Measurements from ENCODE around the gene ROS1. TPM values are rescaled to one million over a fixed set of nuclear protein-coding genes. Genes with fewer than 3 reads are reported as not detected.
A peak's percentile ranks its signal among the peaks of the same experiment; 100 is the strongest.
"Not testable (repeated sequence)": the region's sequence is repeated elsewhere in the genome, so short reads cannot be mapped to it uniquely, and the experiment has no call there.

Gene ROS1
- total RNA-seq, 2 experiments from 2014 or later, result not detected

DNA sequence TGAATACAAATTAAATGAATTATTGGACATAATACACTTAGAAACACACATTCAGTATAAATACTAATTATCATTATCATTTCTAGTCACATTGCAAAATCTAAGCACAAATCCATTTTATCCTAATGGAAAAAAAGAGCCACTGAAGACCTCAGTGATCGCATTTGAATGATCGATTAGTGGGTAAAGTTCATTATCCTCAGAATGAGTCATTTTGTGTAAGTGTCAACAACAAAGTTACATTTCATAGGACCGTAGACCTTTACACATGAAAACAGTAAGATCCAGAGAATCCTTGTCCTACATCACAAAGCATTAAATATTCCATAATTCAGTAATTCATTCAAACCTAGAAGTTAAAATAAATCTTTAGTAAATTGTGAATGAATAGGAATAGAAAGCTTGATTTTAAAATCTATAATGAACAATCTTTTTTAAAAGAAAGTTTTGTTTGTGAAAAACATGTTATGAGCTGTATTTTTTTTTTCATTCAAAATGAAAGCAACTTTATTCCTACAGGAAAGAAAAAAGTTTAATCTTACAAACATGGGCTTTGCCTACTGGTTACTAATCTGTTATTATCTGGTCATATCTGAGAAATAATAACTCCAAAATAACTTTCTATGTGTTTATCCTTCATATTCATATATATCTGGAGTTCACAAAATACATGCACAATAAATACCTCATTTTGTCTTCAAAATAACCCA, 33.7 kb downstream of the ROS1 start:
- no peaks in the 10 kb centered on the region for H3K4me1 Mint-ChIP-seq

DNA sequence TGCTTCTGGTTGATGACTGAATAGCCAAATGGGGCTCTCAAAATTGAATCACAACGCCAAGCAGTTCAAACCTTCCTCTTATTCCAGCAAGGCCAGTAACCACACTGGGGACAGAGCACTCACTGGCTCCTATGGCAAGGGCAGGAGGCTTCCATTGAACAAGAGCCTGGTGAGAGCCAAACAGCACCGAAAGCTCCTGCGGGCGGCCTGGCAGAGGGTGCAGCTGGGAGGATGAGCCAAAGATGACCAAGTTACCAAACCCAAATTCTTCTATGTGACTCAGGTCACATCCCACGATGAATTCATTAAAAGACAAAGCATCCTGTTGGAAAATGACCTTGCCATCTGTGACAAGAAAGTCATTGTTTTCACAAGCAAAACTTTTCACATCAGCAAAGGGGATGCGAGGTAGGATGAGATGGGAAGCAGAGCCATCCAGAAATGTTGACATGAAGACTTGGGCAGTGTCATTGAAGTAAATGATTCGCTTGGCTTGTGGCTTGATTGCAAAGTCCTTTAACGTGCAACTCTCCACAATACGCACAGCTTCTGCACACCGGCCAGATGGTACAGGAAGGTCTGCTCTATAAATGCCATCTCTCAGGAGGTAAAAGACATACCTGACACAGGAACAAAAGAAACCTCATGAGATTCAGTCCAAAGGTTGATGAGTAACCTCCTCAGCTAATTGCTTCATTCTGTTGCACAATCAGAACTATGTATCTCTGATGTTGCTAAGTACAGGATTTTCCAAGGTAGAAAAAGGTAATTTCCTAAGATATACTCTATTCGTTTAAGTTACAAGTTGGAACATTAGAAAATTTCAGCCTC, 36.3 kb downstream of the ROS1 start:
- CTCF ChIA-PET, result no interaction called here
- Mint-ChIP-seq H3K27me3 (peaks cover 8% of the 10 kb centered on the region), H3K9me3 (no peaks in the 10 kb centered on the region), H3K4me1 (no peaks in the 10 kb centered on the region), H3K36me3 (ENCODE audit: low read depth) (no peaks in the 10 kb centered on the region), H3K27ac (no peak overlapping the region), H3K4me3 (no peak overlapping the region)
- POLR2A ChIA-PET, result no interaction called here
- no peak for DNase-seq

More for the DNA sequence above, 33.7 kb downstream of the ROS1 start:
- H3K27me3 Mint-ChIP-seq, result peaks cover 9% of the 10 kb centered on the region
- no peak for DNase-seq
- POLR2A ChIA-PET, result no interaction called here
- no peaks in the 10 kb centered on the region for H3K36me3 Mint-ChIP-seq (ENCODE audit: low read depth)
- H3K4me3 Mint-ChIP-seq, result no peak overlapping the region
- CTCF ChIA-PET, result no interaction called here
- no peaks in the 10 kb centered on the region for H3K9me3 Mint-ChIP-seq
- H3K27ac Mint-ChIP-seq, result no peak overlapping the region

DNA sequence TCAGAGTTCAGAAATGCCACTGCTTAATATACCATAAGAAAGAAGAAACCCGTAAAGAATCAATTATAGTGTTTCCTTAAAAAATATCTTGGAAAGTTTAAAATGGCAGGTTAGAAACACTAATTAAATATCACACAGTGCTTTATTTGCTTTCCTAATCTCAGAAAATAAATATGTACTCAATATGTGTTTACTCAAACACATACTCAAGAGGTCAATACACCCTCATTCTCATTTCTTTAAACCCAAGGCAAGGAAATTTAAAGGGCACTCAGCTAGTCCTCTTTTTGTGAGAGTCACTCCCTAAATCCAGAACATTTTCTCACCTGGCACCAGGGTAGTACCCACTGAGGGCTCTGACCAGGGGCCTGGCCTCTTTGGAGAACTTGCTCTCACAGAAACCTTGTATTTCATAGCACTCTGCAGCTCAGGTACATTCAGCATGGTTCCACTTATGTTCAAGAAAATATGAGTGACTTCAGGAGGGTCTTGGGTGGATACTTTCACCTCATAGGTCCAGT, 38.2 kb downstream of the ROS1 start:
- no peak overlapping the region for H3K4me3 Mint-ChIP-seq
- H3K4me1 Mint-ChIP-seq, result no peaks in the 10 kb centered on the region
- no peak overlapping the region for H3K27ac Mint-ChIP-seq
- POLR2A ChIA-PET, result no interaction called here
- no peaks in the 10 kb centered on the region for H3K9me3 Mint-ChIP-seq
- H3K27me3 Mint-ChIP-seq, result peaks cover 5% of the 10 kb centered on the region
- DNase-seq, result no peak
- CTCF ChIA-PET, result no interaction called here
- H3K36me3 Mint-ChIP-seq (ENCODE audit: low read depth), result no peaks in the 10 kb centered on the region

DNA sequence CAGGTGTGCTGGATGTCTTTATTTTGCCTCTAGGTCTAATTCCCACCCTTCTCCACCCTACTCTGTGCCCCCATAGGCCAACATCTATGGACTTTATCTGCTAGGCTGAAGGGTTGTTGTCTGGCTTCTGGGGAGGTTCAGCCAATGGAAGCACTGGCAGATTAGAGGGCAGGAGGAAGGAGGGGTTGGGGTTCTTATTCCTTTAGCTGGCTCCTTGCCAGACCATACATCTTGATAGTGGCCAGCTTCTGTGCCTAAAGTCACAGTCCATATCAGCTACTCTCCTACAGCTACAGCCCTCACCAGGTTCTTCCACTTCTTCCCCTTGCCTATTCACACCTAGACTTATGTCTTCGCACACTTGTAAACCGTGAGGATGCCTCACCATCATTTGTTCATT, 41.1 kb downstream of the ROS1 start:
- ChIA-PET POLR2A (no interaction called here), CTCF (no interaction called here)
- no peak for DNase-seq
- H3K4me1 Mint-ChIP-seq, result no peaks in the 10 kb centered on the region
- H3K27ac Mint-ChIP-seq, result no peak overlapping the region
- H3K27me3 Mint-ChIP-seq, result peaks cover 6% of the 10 kb centered on the region
- H3K36me3 Mint-ChIP-seq (ENCODE audit: low read depth), result no peaks in the 10 kb centered on the region
- H3K4me3 Mint-ChIP-seq, result no peak overlapping the region
- H3K9me3 Mint-ChIP-seq, result no peaks in the 10 kb centered on the region

DNA sequence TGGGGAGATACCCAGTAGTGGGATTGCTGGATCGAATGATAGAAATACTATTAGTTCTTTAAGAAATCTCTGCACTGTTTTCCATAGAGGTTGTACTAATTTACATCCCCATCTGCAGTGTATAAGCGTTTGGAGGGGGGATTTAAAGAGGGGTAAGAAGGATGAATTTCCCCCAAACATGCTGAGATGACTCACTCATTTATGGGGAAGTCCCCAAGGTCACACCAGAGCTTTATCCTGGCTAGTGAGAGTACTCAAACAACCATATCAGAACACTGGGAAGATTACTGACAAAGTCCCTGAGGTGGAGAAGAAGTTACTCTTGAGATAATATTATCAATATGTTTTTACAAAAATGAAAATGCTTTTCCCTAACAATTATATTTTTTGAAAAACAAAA, 44.0 kb downstream of the ROS1 start:
- H3K27ac Mint-ChIP-seq, result no peak overlapping the region
- CTCF ChIA-PET, result no interaction called here
- POLR2A ChIA-PET, result no interaction called here
- no peaks in the 10 kb centered on the region for H3K4me1 Mint-ChIP-seq
- H3K4me3 Mint-ChIP-seq, result no peak overlapping the region
- H3K36me3 Mint-ChIP-seq (ENCODE audit: low read depth), result no peaks in the 10 kb centered on the region
- H3K27me3 Mint-ChIP-seq, result peaks cover 9% of the 10 kb centered on the region
- H3K9me3 Mint-ChIP-seq, result no peaks in the 10 kb centered on the region
- no peak for DNase-seq

DNA sequence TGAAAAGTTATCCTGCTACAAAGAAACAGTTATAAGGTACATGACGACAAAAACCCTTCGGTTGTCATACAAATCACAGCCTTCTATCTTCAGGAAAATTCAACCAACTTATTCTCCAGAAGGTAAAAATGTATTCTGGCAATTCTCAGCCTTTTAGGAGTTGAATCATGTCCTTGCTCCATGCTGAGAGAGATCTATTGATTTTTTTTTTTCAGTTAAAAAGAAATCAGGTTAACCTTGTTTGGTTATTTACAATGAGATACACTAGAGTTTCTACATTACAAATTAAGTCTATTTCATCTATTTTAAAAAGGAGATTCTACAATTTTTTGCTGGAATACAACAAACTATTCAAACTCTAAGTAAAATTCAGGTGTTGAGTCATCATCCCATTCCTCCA, 45.4 kb downstream of the ROS1 start:
- POLR2A ChIA-PET, result no interaction called here
- no peaks in the 10 kb centered on the region for H3K36me3 Mint-ChIP-seq (ENCODE audit: low read depth)
- DNase-seq, result no peak
- peaks cover 9% of the 10 kb centered on the region for H3K27me3 Mint-ChIP-seq
- no peaks in the 10 kb centered on the region for H3K9me3 Mint-ChIP-seq
- H3K27ac Mint-ChIP-seq, result no peak overlapping the region
- no peaks in the 10 kb centered on the region for H3K4me1 Mint-ChIP-seq
- no peak overlapping the region for H3K4me3 Mint-ChIP-seq
- CTCF ChIA-PET, result no interaction called here

DNA sequence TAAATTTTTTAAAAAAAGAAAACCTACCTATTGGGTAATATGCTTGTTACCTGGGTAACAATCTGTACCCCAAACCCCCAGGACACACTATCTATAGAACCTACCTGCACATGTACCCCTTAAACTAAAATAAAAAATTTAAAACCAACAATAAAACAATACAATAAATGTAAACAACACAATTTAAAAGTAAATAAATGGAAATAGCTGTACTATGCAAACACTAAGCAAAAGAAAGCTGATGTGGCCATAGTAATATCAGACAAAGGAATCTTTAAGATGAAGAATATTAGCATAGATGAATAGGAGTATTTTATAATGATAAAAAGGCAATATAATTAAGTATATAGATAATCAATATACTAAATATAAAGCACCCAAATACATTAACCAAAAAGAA, 50.3 kb downstream of the ROS1 start:
- no peaks in the 10 kb centered on the region for H3K36me3 Mint-ChIP-seq (ENCODE audit: low read depth)
- CTCF ChIA-PET, result no interaction called here

DNA sequence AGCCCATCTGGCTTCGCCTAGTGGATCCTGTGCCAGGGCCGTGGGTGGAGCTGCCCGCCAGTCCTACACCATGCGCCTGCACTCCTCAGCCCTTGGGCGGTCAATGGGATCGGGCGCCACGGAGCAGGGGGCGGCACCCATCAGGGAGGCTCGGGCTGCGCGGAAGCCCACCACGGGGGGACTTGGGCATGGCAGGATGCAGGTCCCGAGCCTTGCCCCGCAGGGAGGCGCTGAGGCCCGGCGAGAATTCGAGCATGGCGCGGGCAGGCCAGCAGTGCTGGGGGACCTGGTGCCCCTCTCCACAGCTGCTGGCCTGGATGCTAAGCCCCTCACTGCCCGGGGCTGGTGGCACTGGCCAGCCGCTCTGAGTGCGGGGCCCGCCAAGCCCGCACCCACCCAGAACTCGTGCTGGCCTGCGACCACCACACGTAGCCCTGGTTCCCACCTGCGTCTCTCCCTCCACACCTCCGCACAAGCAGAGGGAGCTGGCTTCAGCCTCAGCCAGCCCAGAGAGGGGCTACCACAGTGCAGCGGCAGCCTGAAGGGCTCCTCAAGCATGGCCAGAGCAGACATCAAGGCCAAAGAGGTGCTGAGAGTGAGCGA, 52.4 kb downstream of the ROS1 start:
- H3K27me3 Mint-ChIP-seq, result peaks cover 9% of the 10 kb centered on the region
- H3K4me3 Mint-ChIP-seq, result no peak overlapping the region
- POLR2A ChIA-PET, result no interaction called here
- H3K4me1 Mint-ChIP-seq, result peaks cover 2% of the 10 kb centered on the region
- no peaks in the 10 kb centered on the region for H3K36me3 Mint-ChIP-seq (ENCODE audit: low read depth)
- CTCF ChIA-PET, result no interaction called here
- no peak for DNase-seq
- H3K9me3 Mint-ChIP-seq, result no peaks in the 10 kb centered on the region
- no peak overlapping the region for H3K27ac Mint-ChIP-seq

More for the DNA sequence above, 50.3 kb downstream of the ROS1 start:
- H3K27me3 Mint-ChIP-seq, result peaks cover 11% of the 10 kb centered on the region
- no peak overlapping the region for H3K27ac Mint-ChIP-seq
- peaks cover 2% of the 10 kb centered on the region for H3K4me1 Mint-ChIP-seq
- H3K9me3 Mint-ChIP-seq, result no peaks in the 10 kb centered on the region
- POLR2A ChIA-PET, result no interaction called here
- no peak for DNase-seq
- no peak overlapping the region for H3K4me3 Mint-ChIP-seq

DNA sequence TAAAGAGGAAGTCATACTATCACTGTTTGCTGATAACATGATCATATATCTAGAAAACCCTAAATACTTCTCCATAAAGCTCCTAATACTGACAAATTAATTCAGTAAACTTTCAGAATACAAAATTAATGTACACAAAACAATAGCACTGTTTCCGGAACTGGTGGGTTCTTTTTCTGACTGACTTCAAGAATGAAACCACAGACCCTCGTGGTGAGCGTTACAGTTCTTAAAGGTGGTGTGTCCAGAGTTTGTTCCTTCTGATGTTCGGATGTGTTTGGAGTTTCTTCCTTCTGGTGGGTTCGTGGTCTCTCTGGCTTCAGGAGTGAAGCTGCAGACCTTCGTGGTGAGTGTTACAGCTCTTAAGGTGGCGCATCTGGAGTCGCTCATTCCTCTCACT, 53.5 kb downstream of the ROS1 start:
- peak overlapping the region; percentile 24 for H3K4me3 Mint-ChIP-seq
- H3K27ac Mint-ChIP-seq; H3K36me3 Mint-ChIP-seq (ENCODE audit: low read depth); POLR2A ChIA-PET; H3K9me3 Mint-ChIP-seq; CTCF ChIA-PET; H3K27me3 Mint-ChIP-seq; DNase-seq; H3K4me1 Mint-ChIP-seq: not testable (repeated sequence)

DNA sequence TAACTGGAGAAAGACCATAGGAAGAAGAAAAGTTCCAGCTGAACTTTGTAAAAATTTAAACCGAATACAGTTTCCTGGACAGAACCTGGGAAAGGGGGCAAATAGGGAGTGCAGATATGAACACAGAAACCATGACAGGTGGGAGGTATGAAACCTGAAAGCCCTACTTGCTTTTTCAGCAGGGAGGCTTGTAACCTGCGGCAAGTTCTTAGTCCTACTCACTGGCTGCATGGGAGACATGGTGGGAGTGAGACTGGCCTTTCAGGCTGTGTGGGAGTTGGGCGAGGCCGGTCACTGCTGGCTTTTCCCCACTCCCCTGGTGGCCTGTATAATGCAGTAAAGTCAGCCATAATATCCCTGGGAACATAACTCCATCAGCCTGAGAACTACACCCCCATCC, 54.2 kb downstream of the ROS1 start:
- CTCF ChIA-PET, result no interaction called here
- POLR2A ChIA-PET, result no interaction called here
- Mint-ChIP-seq H3K4me1 (peaks cover 2% of the 10 kb centered on the region), H3K27ac (no peak overlapping the region), H3K27me3 (peaks cover 7% of the 10 kb centered on the region), H3K9me3 (no peaks in the 10 kb centered on the region), H3K4me3 (no peak overlapping the region), H3K36me3 (ENCODE audit: low read depth) (no peaks in the 10 kb centered on the region)
- DNase-seq, result no peak

DNA sequence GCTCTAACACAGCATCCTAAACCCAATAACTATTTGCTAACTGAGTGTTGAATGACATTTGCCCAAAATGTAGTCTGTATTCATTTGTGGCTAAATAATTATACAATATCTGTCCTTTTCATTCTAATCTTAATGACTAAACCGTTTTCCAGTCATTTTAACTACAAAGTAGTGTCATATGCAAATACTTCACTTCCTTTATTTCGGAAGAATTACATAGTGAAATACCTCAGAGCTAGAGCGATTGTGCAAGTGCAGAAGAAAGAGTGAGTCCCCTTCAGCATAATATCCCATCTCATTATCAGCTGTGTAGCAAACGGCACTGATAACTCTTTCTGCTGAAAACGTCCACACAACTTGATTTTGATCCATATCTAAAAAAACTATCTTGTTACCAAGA, 66.2 kb downstream of the ROS1 start:
- ChIA-PET POLR2A (no interaction called here), CTCF (no interaction called here)
- Mint-ChIP-seq H3K4me3 (no peak overlapping the region), H3K27ac (no peak overlapping the region), H3K9me3 (no peaks in the 10 kb centered on the region), H3K36me3 (ENCODE audit: low read depth) (no peaks in the 10 kb centered on the region), H3K4me1 (no peaks in the 10 kb centered on the region), H3K27me3 (no peaks in the 10 kb centered on the region)
- DNase-seq, result no peak

DNA sequence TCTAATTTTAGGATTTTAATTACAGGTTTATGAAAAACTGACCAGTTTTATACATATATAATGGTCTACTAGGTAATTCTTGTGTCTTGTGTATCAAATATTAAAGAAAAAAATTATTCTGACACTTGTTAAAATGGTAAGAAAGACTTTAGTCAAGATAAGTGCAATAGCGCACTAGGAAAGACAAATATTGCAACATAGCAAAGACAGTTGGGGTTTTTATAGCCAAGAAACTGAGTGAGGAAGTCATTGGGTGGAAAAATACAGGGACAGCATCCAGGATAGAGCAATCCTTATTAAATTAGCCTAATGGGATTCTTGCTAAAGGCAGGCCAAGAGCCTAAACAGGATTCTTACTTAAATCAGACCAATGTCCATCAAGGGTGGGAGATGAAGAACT, 71.1 kb downstream of the ROS1 start:
- Mint-ChIP-seq H3K36me3 (ENCODE audit: low read depth) (no peaks in the 10 kb centered on the region), H3K4me1 (no peaks in the 10 kb centered on the region), H3K27me3 (peaks cover 5% of the 10 kb centered on the region), H3K27ac (no peak overlapping the region), H3K9me3 (no peaks in the 10 kb centered on the region), H3K4me3 (no peak overlapping the region)
- ChIA-PET CTCF (no interaction called here), POLR2A (no interaction called here)
- no peak for DNase-seq

DNA sequence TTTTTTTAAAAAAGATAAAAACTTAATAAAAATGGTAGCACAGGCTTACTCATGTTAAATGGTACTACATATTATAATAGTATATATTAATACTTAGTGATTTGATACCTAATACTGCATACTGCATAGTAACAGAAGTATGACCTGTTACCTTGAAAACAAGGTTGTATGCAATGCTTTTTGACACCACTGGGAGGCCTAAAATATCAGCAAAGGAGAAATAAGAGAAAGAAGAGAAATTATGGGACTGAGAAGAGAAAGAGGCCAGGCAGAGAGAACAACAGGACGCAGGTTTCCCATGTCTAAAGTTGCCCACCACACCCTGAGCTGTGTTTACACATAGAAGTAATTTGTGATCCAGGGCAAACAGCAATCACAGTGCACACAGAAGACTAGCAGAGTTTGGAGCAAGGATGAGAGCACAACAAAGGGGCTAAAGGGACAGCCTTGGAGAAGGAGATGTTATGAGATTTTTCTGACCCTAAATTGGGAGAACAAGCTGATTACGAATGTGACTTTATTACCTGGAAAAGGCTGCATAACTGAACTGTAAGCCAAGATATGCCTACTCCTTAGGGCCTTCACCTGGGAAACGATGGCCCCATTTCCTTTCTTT, 73.2 kb downstream of the ROS1 start:
- DNase-seq, result no peak
- no peaks in the 10 kb centered on the region for H3K4me1 Mint-ChIP-seq
- no peaks in the 10 kb centered on the region for H3K36me3 Mint-ChIP-seq (ENCODE audit: low read depth)
- no peaks in the 10 kb centered on the region for H3K9me3 Mint-ChIP-seq
- peaks cover 5% of the 10 kb centered on the region for H3K27me3 Mint-ChIP-seq
- POLR2A ChIA-PET, result no interaction called here
- H3K4me3 Mint-ChIP-seq, result no peak overlapping the region
- CTCF ChIA-PET, result interaction anchor here (0.6 kb wide), 1 partner anchor 17 kb away, joined by 3 read pairs; no protein-coding TSS in a partner anchor
- H3K27ac Mint-ChIP-seq, result no peak overlapping the region

Measured in activated CD4-positive, alpha-beta memory T cell treated with anti-CD3 and anti-CD28 coated beads, Interleukin-2, amount 10 ng/mL, durations not matched to agents 7 days and 5 days (primary cell).